ENCODE measurements around the gene CENATAC. TPM values are rescaled to one million over a fixed set of nuclear protein-coding genes. Genes with fewer than 3 reads are reported as not detected.

Gene CENATAC
- total and polyA plus RNA-seq, 9 of the 15 experiments (the other 6 are each of a cell fraction or from before 2014, with no cell fraction given): 2.4 to 25.5 (median 13.7) TPM

GRCh38 chr11:118980191-118980881 is 17.6 kb upstream of the CENATAC start (continued):
- TF ChIP-seq ATF6 (CRISPR knock-in tag; IDR thresholded peaks at IDR 0.05): 0 out of 2 replicates have a peak, but pooled peaks have one; percentile 56
- no peak for TF ChIP-seq TCF7L2 (IDR thresholded peaks at IDR 0.05; ENCODE audit: low read depth, low read length)
- peak; percentile 44; the same call in 1 of the 2 replicates for TF ChIP-seq NR2C1 (IDR thresholded peaks at IDR 0.05)
- TF ChIP-seq NR2C1 (tag; IDR thresholded peaks at IDR 0.05): peak; percentile 59
- no peak for TF ChIP-seq ZBTB12 (CRISPR knock-in tag; IDR thresholded peaks at IDR 0.05)
- no peak; the same call in 1 of the 2 replicates for TF ChIP-seq PML (IDR thresholded peaks at IDR 0.05; ENCODE audit: low read length)
- no peak for TF ChIP-seq ZHX1 (conservative IDR thresholded peaks at IDR 0.05; ENCODE audit: low read length)
- TF ChIP-seq FOXM1 (IDR thresholded peaks at IDR 0.05; ENCODE audit: low read depth): no peak; the same call in 1 of the 2 replicates
- TF ChIP-seq FOXM1 (CRISPR knock-in tag; IDR thresholded peaks at IDR 0.05; ENCODE audit: low read depth): no peak
- peak; percentile 72 for TF ChIP-seq MAFK (IDR thresholded peaks at IDR 0.05; ENCODE audit: low read length)
- TF ChIP-seq USF2 (CRISPR knock-in tag; IDR thresholded peaks at IDR 0.05): peak; percentile 56; the same call in 1 of the 2 replicates
- no peak for TF ChIP-seq TFE3 (CRISPR knock-in tag; IDR thresholded peaks at IDR 0.05)
- no peak for TF ChIP-seq ZBTB8A (IDR thresholded peaks at IDR 0.05; ENCODE audit: partially characterized antibody)
- TF ChIP-seq ZFPM2 (CRISPR knock-in tag; IDR thresholded peaks at IDR 0.05): no peak
- peak in 1 of 2 experiments; percentile 54; a peak in 3 of 4 replicates for TF ChIP-seq RAD21 (CRISPR knock-in tag; conservative IDR thresholded peaks at IDR 0.05 in 1 of 2, IDR thresholded peaks at IDR 0.05 in 1 of 2)
- no peak for TF ChIP-seq HMG20B (CRISPR knock-in tag; IDR thresholded peaks at IDR 0.05)
- no peak for TF ChIP-seq HOMEZ (CRISPR knock-in tag; IDR thresholded peaks at IDR 0.05)
- TF ChIP-seq ZFX (CRISPR knock-in tag; IDR thresholded peaks at IDR 0.05): peak; percentile 92
